HG03097 (cell line): Measurements from ENCODE around the gene DNAAF8.

Experiments used
- ATAC-seq: cut with Tn5 transposase; IDR thresholded peaks from one replicate; pipeline ENCODE4 v1.9.1; 2021; ENCODE audit not compliant: unreplicated experiment, low FRiP score

DNAAF8 gene

DNA sequence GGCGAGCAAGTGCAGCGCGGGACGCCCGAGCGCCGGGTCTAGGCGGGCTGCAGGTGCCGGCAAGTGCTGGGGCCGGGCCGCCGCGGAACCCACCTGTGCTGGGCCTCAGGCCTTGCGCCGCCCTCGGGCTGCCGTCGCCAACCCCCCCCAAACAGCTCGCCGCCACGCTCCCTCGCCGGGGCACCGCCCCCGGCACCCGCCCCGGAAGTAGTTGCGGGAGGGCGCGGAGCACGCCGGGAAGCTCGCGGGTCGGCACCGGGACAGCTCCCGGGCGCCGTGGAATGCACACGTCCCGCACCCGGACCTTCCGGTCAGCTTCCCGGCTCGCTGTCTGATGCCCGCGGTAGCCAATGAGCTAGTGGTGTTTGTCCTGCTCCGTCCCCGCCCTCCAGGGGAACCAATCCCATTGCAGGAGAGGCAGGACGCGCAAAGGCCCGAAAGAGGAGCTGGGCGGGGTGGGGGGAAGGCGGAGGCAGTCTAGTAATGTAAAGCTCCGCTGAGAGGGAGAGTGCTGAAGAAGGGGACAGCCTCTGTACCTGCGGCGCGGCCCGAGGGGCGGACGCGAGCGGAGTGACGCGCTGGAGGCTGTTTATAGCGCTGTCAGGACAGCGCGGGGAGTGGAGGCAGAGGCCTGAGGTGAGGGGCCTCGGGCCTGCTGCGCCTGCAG lies at the start of gene DNAAF8, which contains the start of gene ANKS3:
DNAAF8 (plus strand) TSS at position 475 of the 667 bp plus-strand sequence. CDS start 1,978 bp downstream, outside the sequence.
ANKS3 (minus strand) TSS at position 209 of the 667 bp plus-strand sequence. CDS start 4,122 bp downstream, outside the sequence.
- peak; percentile 75 for ATAC-seq

DNA sequence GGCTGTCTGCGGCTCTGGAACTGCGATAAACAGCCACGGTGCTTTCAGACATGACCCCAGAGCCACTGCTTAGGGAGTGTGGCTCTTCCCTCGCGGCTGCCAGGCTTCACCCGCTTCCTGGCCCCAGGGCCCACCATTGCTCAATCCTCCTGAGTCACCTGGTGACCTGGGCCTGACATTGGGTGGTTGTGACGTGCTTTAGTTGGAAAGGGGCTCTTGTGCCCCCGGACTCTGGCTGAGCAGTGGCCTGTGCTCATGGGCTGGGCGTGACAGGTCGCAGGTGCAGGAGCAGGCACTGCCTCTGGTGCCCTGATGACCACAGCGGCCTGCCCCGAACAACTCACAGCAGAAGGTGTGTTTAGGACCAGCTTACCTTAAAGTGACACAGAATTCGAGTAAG lies 49.6 kb upstream of the DNAAF8 start:
- no peak for ATAC-seq

GRCh38 chr16:4685292-4685691 lies 49.0 kb upstream of the DNAAF8 start:
- ATAC-seq, result no peak

GRCh38 chr16:4685776-4686496 lies 48.4 kb upstream of the DNAAF8 start:
- no peak for ATAC-seq

- no peak for ATAC-seq
Measured at GRCh38 chr16:4686497-4687210, 47.7 kb upstream of the DNAAF8 start.

DNA sequence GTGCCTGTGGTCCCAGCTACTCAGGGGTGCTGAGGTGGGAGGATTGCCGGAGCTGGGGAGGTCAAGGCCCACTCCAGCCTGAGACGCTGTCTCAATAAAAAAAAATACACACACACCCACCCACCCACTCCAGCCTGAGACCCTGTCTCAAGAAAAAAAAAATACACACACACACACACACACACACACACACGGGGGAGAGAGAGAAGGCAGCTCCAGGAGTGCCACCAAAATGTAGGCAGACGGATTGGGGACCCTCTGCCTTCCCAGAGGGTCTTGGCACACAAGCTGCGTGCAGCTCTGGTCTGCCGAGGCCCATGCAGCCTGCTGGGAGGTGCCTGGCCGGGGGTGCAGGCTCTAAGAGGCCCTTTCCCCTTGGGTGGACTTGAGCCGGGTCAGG lies 46.9 kb upstream of the DNAAF8 start:
- no peak for ATAC-seq

GRCh38 chr16:4687946-4688673 lies 46.2 kb upstream of the DNAAF8 start:
- ATAC-seq, result no peak

DNA sequence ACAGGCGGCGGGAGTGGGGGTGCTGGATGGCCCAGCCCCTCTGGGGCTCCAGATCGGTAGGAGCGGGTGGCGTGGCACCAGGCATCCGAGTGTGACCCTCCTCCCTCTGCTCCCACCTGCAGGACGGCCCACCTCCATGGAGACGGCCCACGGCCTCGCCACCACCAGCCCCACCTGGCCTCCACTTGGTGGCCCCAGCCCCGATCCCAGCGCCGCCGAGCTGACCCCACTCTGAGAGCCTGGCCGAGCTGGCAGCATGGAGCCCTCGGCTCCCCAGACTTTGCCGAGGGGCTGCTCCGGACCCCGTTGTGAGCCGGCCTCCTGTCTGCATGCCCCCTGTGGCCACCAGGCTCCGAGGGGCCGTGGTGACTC lies 45.7 kb upstream of the DNAAF8 start:
- no peak for ATAC-seq

GRCh38 chr16:4689091-4689671 lies 45.2 kb upstream of the DNAAF8 start:
- ATAC-seq, result no peak

DNA sequence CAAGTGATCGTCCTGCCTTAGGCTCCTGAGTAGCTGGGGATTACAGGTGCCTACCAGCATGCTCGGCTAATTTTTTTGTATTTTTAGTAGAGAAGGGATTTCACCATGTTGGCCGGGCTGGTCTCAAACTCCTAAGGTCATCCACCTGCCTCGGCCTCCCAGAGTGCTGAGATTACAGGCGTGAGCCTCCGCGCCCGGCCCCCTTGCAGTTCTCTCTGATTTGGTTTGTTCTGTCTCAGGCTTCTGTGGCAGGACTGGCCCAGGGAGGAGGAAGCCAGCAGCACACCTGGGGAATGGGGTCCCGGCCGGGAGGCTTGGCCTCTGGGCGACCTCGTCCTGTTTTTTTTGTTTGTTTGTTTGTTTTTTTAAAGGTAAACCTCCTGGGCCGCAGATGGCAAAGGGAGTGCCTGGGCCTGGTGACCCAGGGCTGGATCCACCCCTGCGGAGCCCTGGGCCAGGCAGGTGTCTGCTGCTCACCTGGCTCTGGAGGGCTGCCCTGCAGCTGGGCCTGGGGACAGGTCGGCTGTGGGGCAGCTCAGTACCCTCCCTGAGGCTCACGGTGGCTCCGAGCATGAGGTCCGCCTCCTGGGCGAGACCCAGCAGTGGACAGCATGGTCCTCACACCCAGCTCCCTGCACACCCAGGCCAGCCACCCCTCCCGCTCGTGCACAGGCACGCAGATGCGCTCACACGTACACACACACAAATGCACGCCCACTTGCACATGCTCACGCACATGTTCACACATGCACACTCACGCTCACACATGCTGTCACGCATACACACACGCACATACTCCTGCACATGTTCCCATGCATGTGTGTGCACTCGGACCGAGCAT lies 44.3 kb upstream of the DNAAF8 start:
- ATAC-seq, result no peak

- ATAC-seq, result no peak
Measured at GRCh38 chr16:4690946-4691665, 43.2 kb upstream of the DNAAF8 start.

DNA sequence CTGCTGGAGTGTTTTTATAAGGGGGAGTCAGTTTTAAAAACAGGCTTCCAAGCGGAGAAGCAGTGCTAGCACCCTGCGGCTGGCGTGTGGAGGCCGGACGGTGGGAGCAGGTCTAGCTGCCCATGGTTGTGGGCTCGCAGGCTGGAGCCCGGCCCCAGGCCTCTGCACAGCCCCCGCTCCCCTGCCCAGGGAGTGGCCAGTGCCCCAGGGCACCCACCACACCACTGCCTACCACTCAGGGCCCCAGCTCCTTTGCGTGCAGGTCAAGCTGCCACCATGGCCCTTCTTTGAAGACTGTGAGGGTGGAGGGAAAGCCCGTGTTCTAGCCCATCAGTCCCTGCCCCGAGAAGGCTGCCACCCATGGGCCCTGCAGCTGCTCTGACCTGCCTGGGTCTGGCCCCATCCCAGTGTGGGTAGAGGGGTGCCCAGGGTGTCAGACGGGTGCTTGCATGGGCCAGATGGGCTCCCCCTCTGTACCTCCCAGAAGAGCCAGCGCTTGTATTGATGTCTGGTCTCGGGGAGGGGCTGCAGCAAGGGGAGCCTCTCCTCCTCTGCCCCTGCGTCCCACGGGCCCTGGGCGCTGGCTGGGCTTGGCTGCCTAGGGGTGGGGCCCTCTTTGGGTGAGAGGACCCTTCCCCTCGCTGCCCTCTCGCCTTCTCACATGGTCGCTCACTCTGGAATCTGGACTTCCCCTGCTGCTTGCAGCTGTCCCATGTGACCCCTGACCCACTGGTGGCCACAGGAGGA lies 42.5 kb upstream of the DNAAF8 start:
- no peak for ATAC-seq

- ATAC-seq, result peak; percentile 11
Measured at GRCh38 chr16:4692460-4693295, 41.7 kb upstream of the DNAAF8 start.

GRCh38 chr16:4693296-4693955 lies 40.9 kb upstream of the DNAAF8 start, which contains the start of gene NUDT16L1:
NUDT16L1 (plus strand) TSS chr16:4693562; CDS start chr16:4693727, 165 bp downstream.
- ATAC-seq, result peak; percentile 86

DNA sequence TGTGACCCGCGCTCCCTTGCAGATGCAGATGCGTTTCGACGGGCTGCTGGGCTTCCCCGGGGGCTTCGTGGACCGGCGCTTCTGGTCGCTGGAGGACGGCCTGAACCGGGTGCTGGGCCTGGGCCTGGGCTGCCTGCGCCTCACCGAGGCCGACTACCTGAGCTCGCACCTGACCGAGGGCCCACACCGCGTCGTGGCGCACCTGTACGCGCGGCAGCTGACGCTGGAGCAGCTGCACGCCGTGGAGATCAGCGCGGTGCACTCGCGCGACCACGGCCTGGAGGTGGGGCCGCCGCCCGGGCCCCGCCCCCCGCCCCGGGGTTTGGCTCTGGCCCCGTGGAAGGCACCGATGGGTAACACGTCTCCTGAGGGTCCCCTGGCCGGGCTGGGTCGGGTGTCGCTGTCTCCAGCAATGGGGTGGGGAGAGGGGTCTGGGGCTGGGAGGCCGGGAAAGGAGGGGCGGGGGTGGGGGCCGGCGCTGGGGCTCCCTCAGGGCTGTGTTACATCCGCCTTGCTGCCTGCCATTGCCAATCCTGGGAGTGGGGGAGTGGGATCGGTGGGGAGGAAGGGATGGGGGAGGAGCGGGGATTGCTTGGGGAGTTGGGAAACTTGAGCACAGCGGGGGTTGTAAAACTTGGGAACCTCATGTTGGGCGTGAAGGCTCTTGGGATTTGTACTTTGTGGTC lies 40.2 kb upstream of the DNAAF8 start:
- ATAC-seq, result peak; percentile 2
